EH (cell line): ENCODE data around the gene MTFR2.

Experiments used
- DNase-seq: peaks from one replicate; pipeline ENCODE4 v3.0.0-alpha.2; 2015; ENCODE audit warnings: low read depth

The MTFR2 gene

GRCh38 chr6:136184738-136185137, 65.4 kb downstream of the MTFR2 start:
- no peak for DNase-seq

DNA sequence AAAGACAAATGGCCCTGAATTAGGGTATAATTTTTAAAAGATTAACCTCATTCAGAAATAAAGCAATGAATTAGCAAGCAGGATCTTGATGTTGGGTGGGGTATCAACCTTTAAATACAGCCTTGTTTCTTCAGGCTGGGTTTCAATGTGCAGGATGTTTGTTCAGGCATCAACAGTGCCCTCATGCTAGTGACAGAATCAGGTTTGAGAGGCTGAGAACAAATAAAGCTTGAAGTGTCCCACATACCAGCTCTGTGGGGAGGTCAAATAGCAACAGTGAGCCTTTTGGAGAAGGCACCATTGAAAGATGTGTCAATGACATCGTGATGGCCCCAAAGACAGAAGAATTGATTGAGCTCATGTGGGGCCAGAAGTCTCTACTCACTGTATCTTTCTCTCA, 68.2 kb downstream of the MTFR2 start:
- DNase-seq, result no peak

DNA sequence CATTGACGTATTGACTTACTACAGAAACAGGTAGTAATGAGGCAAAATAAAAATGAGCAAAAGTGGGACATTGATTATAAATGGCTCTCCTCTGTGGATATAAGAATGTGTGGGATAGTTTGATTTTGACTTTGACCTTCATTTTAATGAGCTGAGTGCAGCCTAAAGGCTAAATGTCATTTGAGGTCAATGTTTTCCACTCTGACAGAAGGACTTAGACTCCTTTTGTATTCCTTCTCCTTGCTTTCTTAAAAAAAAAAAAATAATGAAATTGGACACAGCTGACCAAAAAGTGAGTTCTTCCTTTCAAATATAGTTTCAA, 68.6 kb downstream of the MTFR2 start:
- DNase-seq, result no peak
